HG03342 (cell line): ENCODE measurements around the gene ZNRF3.
"Not testable (repeated sequence)": the region's sequence is repeated elsewhere in the genome, so short reads cannot be mapped to it uniquely, and the experiment has no call there.

Experiments
- ATAC-seq: cut with Tn5 transposase; IDR thresholded peaks from one replicate; pipeline ENCODE4 v1.9.1; 2021; ENCODE audit warnings: mild to moderate bottlenecking, moderate library complexity; ENCODE audit not compliant: unreplicated experiment

The ZNRF3 gene

GRCh38 chr22:29079218-29079901 is 196.0 kb downstream of the ZNRF3 start:
- no peak for ATAC-seq

GRCh38 chr22:29080106-29080975 is 197.0 kb downstream of the ZNRF3 start:
- ATAC-seq, result no peak

- no peak for ATAC-seq
These were observed 198.3 kb downstream of the ZNRF3 start for GRCh38 chr22:29081517-29082236.

- no peak for ATAC-seq
These were observed 199.6 kb downstream of the ZNRF3 start for GRCh38 chr22:29082826-29083545.

- ATAC-seq, result not testable (repeated sequence)
These were observed 200.2 kb downstream of the ZNRF3 start for GRCh38 chr22:29083576-29083932.

GRCh38 chr22:29083933-29084591 is 200.7 kb downstream of the ZNRF3 start:
- ATAC-seq, result no peak

GRCh38 chr22:29087012-29087411 is 203.6 kb downstream of the ZNRF3 start:
- no peak for ATAC-seq

GRCh38 chr22:29088809-29089208 is 205.4 kb downstream of the ZNRF3 start:
- no peak for ATAC-seq

GRCh38 chr22:29089507-29089906 is 206.1 kb downstream of the ZNRF3 start:
- ATAC-seq, result no peak

GRCh38 chr22:29090039-29090438 is 206.7 kb downstream of the ZNRF3 start:
- no peak for ATAC-seq

GRCh38 chr22:29092243-29092642 is 208.9 kb downstream of the ZNRF3 start:
- no peak for ATAC-seq

GRCh38 chr22:29093030-29093429 is 209.7 kb downstream of the ZNRF3 start:
- ATAC-seq, result no peak

- ATAC-seq, result no peak
These were observed 210.3 kb downstream of the ZNRF3 start for GRCh38 chr22:29093501-29094300.

- ATAC-seq, result no peak
These were observed 212.1 kb downstream of the ZNRF3 start for GRCh38 chr22:29095459-29095858.

GRCh38 chr22:29096736-29097669 is 213.6 kb downstream of the ZNRF3 start:
- ATAC-seq, result no peak

GRCh38 chr22:29098296-29098695 is 214.9 kb downstream of the ZNRF3 start:
- no peak for ATAC-seq

- ATAC-seq, result no peak
These were observed 218.9 kb downstream of the ZNRF3 start for GRCh38 chr22:29102300-29102699.

- ATAC-seq, result no peak
These were observed 219.7 kb downstream of the ZNRF3 start for GRCh38 chr22:29103121-29103520.

- no peak for ATAC-seq
These were observed 222.1 kb downstream of the ZNRF3 start for GRCh38 chr22:29105468-29105867.
